GM06990 (cell line): ENCODE data around the gene PROX2.

Source experiments
- DNase-seq: peaks from one replicate; pipeline ENCODE4 v3.0.0-alpha.2; 2011; ENCODE audit not compliant: insufficient read length; ENCODE audit errors: extremely low read depth
- H3K27me3 ChIP-seq: replicated peaks from 2 replicates; pipeline ENCODE4 v1.6.0; 2011; ENCODE audit warnings: low read length; ENCODE audit not compliant: control insufficient read depth, insufficient read depth
- H3K36me3 ChIP-seq: 2 replicates; pipeline ENCODE4 v1.5.1; 2011; ENCODE audit warnings: low read length; ENCODE audit not compliant: control insufficient read depth, insufficient read depth
- H3K4me3 ChIP-seq: replicated peaks from 2 replicates; pipeline ENCODE4 v1.5.1; 2011; ENCODE audit warnings: low read depth, mild to moderate bottlenecking, control low read depth, low read length
- TF ChIP-seq, protein P1 (sequence below): IDR thresholded peaks from 2 replicates; pipeline ENCODE4 v1.5.1; 2011; ENCODE audit warnings: low read length, control low read depth, mild to moderate bottlenecking, inconsistent platforms; ENCODE audit not compliant: insufficient read depth, poor library complexity, severe bottlenecking

PROX2 gene

GRCh38 chr14:74907744-74908143, 31.8 kb upstream of the PROX2 start:
- no peak for DNase-seq
- H3K4me3 ChIP-seq = no peak overlapping the region
- TF ChIP-seq, protein P1, sequence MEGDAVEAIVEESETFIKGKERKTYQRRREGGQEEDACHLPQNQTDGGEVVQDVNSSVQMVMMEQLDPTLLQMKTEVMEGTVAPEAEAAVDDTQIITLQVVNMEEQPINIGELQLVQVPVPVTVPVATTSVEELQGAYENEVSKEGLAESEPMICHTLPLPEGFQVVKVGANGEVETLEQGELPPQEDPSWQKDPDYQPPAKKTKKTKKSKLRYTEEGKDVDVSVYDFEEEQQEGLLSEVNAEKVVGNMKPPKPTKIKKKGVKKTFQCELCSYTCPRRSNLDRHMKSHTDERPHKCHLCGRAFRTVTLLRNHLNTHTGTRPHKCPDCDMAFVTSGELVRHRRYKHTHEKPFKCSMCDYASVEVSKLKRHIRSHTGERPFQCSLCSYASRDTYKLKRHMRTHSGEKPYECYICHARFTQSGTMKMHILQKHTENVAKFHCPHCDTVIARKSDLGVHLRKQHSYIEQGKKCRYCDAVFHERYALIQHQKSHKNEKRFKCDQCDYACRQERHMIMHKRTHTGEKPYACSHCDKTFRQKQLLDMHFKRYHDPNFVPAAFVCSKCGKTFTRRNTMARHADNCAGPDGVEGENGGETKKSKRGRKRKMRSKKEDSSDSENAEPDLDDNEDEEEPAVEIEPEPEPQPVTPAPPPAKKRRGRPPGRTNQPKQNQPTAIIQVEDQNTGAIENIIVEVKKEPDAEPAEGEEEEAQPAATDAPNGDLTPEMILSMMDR = no peak
- H3K27me3 ChIP-seq = no peaks in the 10 kb centered on the region
- H3K36me3 ChIP-seq = peaks cover 15% of the 10 kb centered on the region

GRCh38 chr14:74906925-74907521, 31.1 kb upstream of the PROX2 start:
- Histone ChIP-seq H3K27me3 (no peaks in the 10 kb centered on the region), H3K4me3 (no peak overlapping the region), H3K36me3 (peaks cover 20% of the 10 kb centered on the region)
- no peak for DNase-seq
- TF ChIP-seq, protein P1 = peak; percentile 33

DNA sequence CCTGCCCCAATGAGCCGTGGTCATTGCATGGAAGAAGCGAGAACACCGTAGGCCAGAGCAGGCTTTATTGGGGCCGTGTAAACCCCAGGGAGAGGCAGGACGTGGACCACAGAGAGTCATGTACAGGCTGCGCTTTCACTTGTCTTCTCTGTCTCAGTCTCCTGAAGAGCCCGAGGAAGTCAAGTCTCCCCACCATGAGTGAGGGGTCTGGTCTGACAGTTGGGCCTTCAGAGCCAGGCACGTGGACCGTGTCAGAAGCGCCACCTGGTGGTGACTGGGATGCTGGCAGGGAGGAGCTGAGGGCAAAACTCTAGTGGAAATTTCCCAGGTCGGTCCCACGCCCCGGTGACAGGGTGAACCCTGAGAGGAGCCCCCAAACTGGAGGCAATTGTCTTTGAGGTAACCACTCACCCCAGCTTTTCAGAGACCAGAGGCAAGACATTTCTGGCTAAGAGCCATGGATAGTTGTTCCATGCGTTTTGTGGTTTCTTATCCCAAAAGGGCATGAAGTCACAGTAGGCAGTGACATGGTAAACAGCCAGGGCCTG, 29.7 kb upstream of the PROX2 start:
- no peak overlapping the region for H3K4me3 ChIP-seq
- H3K27me3 ChIP-seq = no peaks in the 10 kb centered on the region
- TF ChIP-seq, protein P1 = peak; percentile 97
- H3K36me3 ChIP-seq = peaks cover 25% of the 10 kb centered on the region
- peak; percentile 52 for DNase-seq

GRCh38 chr14:74904635-74905503, 28.9 kb upstream of the PROX2 start:
- Histone ChIP-seq H3K4me3 (no peak overlapping the region), H3K36me3 (peaks cover 27% of the 10 kb centered on the region), H3K27me3 (no peaks in the 10 kb centered on the region)
- TF ChIP-seq, protein P1 = no peak
- DNase-seq = no peak

- TF ChIP-seq, protein P1 = no peak
- DNase-seq = no peak
- Histone ChIP-seq H3K4me3 (no peak overlapping the region), H3K27me3 (no peaks in the 10 kb centered on the region), H3K36me3 (peaks cover 34% of the 10 kb centered on the region)
These were observed 27.2 kb upstream of the PROX2 start for GRCh38 chr14:74902941-74903705.
